Upper lobe of left lung (tissue), 6 donors: Measurements from ENCODE around the gene TENM4. TPM values are rescaled to one million over a fixed set of nuclear protein-coding genes. Genes with fewer than 3 reads are reported as not detected.
A peak's percentile ranks its signal among the peaks of the same experiment; 100 is the strongest.

Experiments used
- ATAC-seq, 2 donors: fragments of 200-7000 bp; cut with Tn5 transposase; one replicate each; pipeline ENCODE4 v1.9.1; 2022; ENCODE audit warnings: mild to moderate bottlenecking in 2 of 2, moderate library complexity in 2 of 2; ENCODE audit not compliant: low FRiP score in 2 of 2
- DNase-seq, 2 donors: peaks; one replicate each; pipeline ENCODE4 v3.0.0-alpha.2; 2019 to 2020
- H3K27ac ChIP-seq, 4 donors: fragments of 200-600 bp; sonication (generic); one replicate each; pipeline ENCODE4 v1.5.1; 2016 to 2019
- H3K27me3 ChIP-seq, 4 donors: fragments of 200-600 bp; sonication (generic); one replicate each; pipeline ENCODE4 v1.5.1; 2017 to 2019
- H3K36me3 ChIP-seq, 4 donors: fragments of 200-600 bp; sonication (generic); one replicate each; pipeline ENCODE4 v1.5.1; 2016 to 2019
- H3K4me1 ChIP-seq, 4 donors: fragments of 200-600 bp; sonication (generic); one replicate each; pipeline ENCODE4 v1.5.1; 2018 to 2019
- H3K4me3 ChIP-seq, 4 donors: fragments of 200-600 bp; sonication (generic); one replicate each; pipeline ENCODE4 v1.5.1; 2017 to 2019; ENCODE audit warnings: mild to moderate bottlenecking in 2 of 4, moderate library complexity in 1 of 4
- H3K9me3 ChIP-seq, 4 donors: fragments of 200-600 bp; sonication (generic); one replicate each; pipeline ENCODE4 v1.5.1; 2018 to 2019
- EP300 ChIP-seq, 4 donors: sonication (generic); formaldehyde crosslinking; IDR thresholded peaks; one replicate each; pipeline ENCODE4 v1.5.1; 2017; ENCODE audit warnings: antibody characterized with exemption in 4 of 4, control low read depth in 2 of 4
- POLR2A ChIP-seq, 4 donors: fragments of 450-650 bp; IDR thresholded peaks; one replicate each; pipeline ENCODE4 v1.5.1; 2016 to 2017; ENCODE audit warnings: antibody characterized with exemption in 4 of 4, mild to moderate bottlenecking in 2 of 4
- POLR2AphosphoS5 ChIP-seq, 2 donors: sonication (generic); formaldehyde crosslinking; IDR thresholded peaks; one replicate each; pipeline ENCODE4 v1.5.1; 2017; ENCODE audit warnings: antibody characterized with exemption in 2 of 2
- WGBS, 2 donors: methylation state at CpG; one replicate each; pipeline ENCODE4 v1.1.5; 2017 to 2018; 5-methylcytosine and 5-hydroxymethylcytosine counted together
- total RNA-seq, 6 donors: library from RNA; depleted of rRNA in 4 of 6; stranded (reverse); fragments of >200 nt in 4 of 6; gene quantifications; one replicate each; pipeline versions ENCODE4 v1.1.0 to v1.2.1, GENCODE V29; 2016 to 2021
- TF ChIP-seq, protein P1 (sequence below), 6 experiments: fragments of 450-650 bp in 4 of 6; fragments of 200-600 bp in 2 of 6; sonication (generic) in 2 of 6; IDR thresholded peaks; one replicate each; pipeline ENCODE4 v1.5.1; 2016 to 2019; ENCODE audit warnings: antibody characterized with exemption in 6 of 6
- donor health status: DM: no; HTN: no; CAD: no; lungs with moderate emphysema.
- donor health status: DM: no; HTN: yes; CAD: no; lungs with severe emphysema.

The TENM4 gene
- total RNA-seq, 6 donors from 2014 or later: 0.11 to 20.0 (median 3.7) TPM

DNA sequence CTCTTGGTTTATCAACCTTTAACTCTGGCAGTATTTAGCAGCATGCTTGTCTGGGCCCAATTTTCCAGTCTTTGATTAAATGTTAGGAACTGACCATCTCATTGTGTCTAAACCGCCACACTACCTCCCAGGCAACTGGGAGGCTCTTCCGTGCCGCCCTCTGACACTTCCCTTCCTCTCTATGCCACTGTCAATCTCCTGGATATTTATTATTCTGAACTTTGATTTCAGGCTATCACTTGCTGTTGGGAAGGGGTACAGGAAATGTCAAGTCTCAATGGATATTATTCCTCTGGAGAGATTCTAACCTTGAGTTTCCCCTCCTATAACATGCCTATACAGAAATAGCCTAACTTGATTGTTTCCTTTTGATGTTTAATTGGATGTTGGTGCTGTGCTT lies 643.3 kb downstream of the TENM4 start:
- H3K4me1 ChIP-seq: peaks cover 18 to 48% (median 36%) of the 10 kb centered on the region in 4 donors
- no peak overlapping the region for H3K27ac ChIP-seq
- H3K27me3 ChIP-seq: no peaks in the 10 kb centered on the region
- DNase-seq: no peak
- H3K36me3 ChIP-seq: no peaks in the 10 kb centered on the region
- no peak overlapping the region for H3K4me3 ChIP-seq
- no peak for TF ChIP-seq POLR2AphosphoS5 (IDR thresholded peaks at IDR 0.05)
- no peak for TF ChIP-seq POLR2A (IDR thresholded peaks at IDR 0.05)
- TF ChIP-seq EP300 (IDR thresholded peaks at IDR 0.05): no peak
- TF ChIP-seq, protein P1, sequence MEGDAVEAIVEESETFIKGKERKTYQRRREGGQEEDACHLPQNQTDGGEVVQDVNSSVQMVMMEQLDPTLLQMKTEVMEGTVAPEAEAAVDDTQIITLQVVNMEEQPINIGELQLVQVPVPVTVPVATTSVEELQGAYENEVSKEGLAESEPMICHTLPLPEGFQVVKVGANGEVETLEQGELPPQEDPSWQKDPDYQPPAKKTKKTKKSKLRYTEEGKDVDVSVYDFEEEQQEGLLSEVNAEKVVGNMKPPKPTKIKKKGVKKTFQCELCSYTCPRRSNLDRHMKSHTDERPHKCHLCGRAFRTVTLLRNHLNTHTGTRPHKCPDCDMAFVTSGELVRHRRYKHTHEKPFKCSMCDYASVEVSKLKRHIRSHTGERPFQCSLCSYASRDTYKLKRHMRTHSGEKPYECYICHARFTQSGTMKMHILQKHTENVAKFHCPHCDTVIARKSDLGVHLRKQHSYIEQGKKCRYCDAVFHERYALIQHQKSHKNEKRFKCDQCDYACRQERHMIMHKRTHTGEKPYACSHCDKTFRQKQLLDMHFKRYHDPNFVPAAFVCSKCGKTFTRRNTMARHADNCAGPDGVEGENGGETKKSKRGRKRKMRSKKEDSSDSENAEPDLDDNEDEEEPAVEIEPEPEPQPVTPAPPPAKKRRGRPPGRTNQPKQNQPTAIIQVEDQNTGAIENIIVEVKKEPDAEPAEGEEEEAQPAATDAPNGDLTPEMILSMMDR (IDR thresholded peaks at IDR 0.05): no peak
- 83 to 86% methylated on average over 3 of the region's 3 CpGs for WGBS, 2 donors
- no peaks in the 10 kb centered on the region for H3K9me3 ChIP-seq
- no peak for ATAC-seq

DNA sequence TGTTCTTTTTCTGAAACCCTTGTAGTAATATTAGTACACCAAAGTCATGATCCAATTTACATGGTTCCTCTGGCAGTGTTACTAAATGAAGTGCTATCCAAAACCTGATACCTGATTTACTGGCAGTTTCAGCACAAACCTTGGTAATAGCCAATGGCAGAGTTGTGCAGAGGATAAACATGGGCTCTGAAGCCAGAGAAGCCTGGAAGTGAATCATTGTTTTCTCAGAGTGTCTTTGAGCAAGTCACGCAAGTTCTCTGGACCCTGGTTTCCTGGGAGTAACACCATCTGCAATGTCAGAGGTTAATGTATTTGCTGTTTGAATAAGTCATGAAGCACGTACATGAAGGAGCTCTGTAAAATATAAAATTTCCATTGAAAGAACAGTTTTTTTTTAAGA lies 643.9 kb downstream of the TENM4 start:
- Histone ChIP-seq H3K4me3 (no peak overlapping the region), H3K4me1 (peaks cover 14 to 42% (median 30%) of the 10 kb centered on the region in 4 donors), H3K36me3 (no peaks in the 10 kb centered on the region), H3K27ac (no peak overlapping the region), H3K9me3 (no peaks in the 10 kb centered on the region), H3K27me3 (no peaks in the 10 kb centered on the region)
- ATAC-seq: no peak
- no peak for DNase-seq
- TF ChIP-seq EP300 (IDR thresholded peaks at IDR 0.05): no peak
- TF ChIP-seq, protein P1 (IDR thresholded peaks at IDR 0.05): no peak
- TF ChIP-seq POLR2AphosphoS5 (IDR thresholded peaks at IDR 0.05): no peak
- TF ChIP-seq POLR2A (IDR thresholded peaks at IDR 0.05): no peak
- 56 to 69% methylated on average over 2 of the region's 2 CpGs for WGBS, 2 donors

DNA sequence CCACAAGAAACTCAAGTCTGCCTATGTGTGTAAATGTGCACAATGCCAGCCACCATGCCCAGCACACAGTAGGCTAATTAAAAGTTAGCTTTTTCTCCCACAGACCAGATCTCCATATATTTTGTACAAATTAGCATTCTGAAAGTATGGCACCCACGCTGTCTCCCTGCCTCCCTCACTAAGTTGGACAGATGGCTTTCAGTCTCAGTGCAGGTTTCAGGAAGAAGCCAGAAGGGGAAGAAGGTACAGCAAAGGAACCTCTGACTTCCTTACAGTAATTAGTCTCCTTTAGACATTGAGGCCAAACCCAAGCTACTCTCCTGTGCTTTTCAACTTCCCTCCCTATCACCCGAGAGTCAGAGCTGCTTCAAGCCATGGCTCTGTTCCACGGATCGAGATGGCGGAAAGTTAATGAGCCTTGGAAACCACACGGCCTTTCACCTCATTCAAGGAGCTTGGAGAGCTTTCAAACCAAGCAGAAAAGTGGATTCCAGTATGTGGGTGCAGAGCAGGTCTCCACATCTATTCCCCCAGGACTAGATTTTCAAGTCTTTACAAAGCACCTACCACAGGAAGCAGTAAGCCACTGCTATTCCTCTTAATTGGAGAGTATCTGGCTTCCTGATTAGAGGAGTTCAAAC lies 645.1 kb downstream of the TENM4 start:
- Histone ChIP-seq H3K36me3 (no peaks in the 10 kb centered on the region), H3K4me3 (no peak overlapping the region), H3K9me3 (no peaks in the 10 kb centered on the region), H3K4me1 (peaks cover 9 to 30% (median 19%) of the 10 kb centered on the region in 4 donors), H3K27me3 (no peaks in the 10 kb centered on the region), H3K27ac (peak overlapping the region in 2 of 4 donors; percentile 10 to 16)
- ATAC-seq (peak in 1 of 2 donors; percentile 13), DNase-seq (peak in 1 of 2 donors; percentile 56)
- WGBS, 2 donors: 37 to 44% methylated on average over 6 of the region's 6 CpGs
- TF ChIP-seq EP300 (IDR thresholded peaks at IDR 0.05) (peak in 1 of 4 donors; percentile 29), POLR2A (IDR thresholded peaks at IDR 0.05) (no peak)
- TF ChIP-seq, protein P1 (IDR thresholded peaks at IDR 0.05): no peak

DNA sequence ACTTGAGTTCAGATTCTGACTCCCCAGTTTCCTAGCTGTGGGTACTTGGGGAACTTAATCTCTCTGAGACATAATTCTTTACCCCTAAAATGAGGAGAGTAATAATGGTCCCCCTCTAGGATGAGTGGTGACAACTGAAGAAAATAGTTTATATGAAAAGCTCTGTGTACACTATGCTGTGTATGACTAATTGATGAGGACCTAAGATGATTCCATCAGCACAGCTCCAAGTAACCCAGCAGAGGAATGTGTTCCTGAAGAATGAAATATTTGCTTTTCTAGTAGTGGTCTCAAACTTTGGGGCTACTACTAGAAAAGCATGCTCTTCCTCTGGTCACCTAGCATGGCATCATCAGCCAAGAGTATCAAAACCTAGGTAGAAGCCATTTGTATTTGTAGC lies 648.9 kb downstream of the TENM4 start:
- TF ChIP-seq POLR2A (IDR thresholded peaks at IDR 0.05) (no peak), POLR2AphosphoS5 (IDR thresholded peaks at IDR 0.05) (no peak), EP300 (IDR thresholded peaks at IDR 0.05) (no peak)
- TF ChIP-seq, protein P1 (IDR thresholded peaks at IDR 0.05): no peak
- Histone ChIP-seq H3K9me3 (no peaks in the 10 kb centered on the region), H3K27me3 (no peaks in the 10 kb centered on the region), H3K27ac (no peak overlapping the region), H3K36me3 (no peaks in the 10 kb centered on the region), H3K4me3 (no peak overlapping the region), H3K4me1 (peaks cover 3 to 33% (median 11%) of the 10 kb centered on the region in 4 donors)
- no peak for DNase-seq
- ATAC-seq: no peak

DNA sequence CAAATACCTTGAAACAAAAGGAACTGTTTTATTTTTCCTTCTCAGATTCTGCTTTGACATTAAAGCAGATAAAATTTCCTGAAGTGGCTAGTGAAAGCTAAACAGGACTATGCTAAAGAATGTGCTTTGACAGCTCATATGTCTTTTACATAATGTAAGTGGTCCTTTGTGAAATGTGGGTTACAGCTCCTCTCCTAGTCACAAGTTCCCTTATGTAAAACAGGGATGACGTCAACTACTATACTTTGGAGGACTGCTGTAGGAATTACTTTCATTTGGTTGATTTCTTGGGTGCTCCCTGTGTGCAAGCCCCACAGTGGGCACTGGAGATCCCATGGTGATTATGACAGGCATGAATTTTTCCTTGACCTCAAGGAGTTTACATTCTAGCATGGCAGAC lies 649.6 kb downstream of the TENM4 start:
- Histone ChIP-seq H3K4me1 (peaks cover 3 to 30% (median 11%) of the 10 kb centered on the region in 4 donors), H3K36me3 (no peaks in the 10 kb centered on the region), H3K4me3 (no peak overlapping the region), H3K27ac (peak overlapping the region in 1 of 4 donors; percentile 6), H3K9me3 (no peaks in the 10 kb centered on the region), H3K27me3 (no peaks in the 10 kb centered on the region)
- TF ChIP-seq, protein P1 (IDR thresholded peaks at IDR 0.05): no peak
- TF ChIP-seq EP300 (IDR thresholded peaks at IDR 0.05): no peak
- TF ChIP-seq POLR2A (IDR thresholded peaks at IDR 0.05): no peak
- no peak for TF ChIP-seq POLR2AphosphoS5 (IDR thresholded peaks at IDR 0.05)
- DNase-seq: no peak
- WGBS, 2 donors: 44 to 60% methylated on average over 1 of the region's 1 CpG
- no peak for ATAC-seq
